ENCODE results near the gene PPP6R2. TPM values are rescaled to one million over a fixed set of nuclear protein-coding genes. Genes with fewer than 3 reads are reported as not detected.

PPP6R2 gene
- total RNA-seq, 1 experiment from 2014 or later, result 47.8 TPM

DNA sequence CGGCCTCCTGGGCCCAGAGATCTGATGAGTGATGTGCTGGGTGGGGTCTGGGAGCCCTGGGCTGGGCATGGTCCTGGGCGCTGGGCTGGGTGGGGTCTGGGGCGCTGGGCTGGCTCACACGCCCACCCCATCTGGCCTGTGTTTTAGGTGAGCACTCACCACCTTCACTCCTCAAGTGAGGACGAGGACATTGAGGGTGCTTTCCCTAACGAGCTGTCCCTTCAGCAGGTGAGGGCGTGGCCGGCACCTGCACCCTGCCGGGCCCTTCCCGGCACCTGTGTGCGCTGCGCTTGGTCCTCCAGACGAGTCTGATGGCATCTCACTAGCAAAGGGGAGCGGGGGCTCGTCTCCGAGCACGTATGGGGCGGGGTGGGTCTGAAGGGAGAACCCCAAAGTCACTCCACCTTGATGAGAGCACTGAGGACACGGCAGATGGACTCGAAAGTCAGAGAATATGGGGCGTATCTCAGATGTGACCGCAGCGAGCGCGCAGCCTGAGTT, 93.8 kb downstream of the PPP6R2 start (continued):
- TF ChIP-seq, protein P1, sequence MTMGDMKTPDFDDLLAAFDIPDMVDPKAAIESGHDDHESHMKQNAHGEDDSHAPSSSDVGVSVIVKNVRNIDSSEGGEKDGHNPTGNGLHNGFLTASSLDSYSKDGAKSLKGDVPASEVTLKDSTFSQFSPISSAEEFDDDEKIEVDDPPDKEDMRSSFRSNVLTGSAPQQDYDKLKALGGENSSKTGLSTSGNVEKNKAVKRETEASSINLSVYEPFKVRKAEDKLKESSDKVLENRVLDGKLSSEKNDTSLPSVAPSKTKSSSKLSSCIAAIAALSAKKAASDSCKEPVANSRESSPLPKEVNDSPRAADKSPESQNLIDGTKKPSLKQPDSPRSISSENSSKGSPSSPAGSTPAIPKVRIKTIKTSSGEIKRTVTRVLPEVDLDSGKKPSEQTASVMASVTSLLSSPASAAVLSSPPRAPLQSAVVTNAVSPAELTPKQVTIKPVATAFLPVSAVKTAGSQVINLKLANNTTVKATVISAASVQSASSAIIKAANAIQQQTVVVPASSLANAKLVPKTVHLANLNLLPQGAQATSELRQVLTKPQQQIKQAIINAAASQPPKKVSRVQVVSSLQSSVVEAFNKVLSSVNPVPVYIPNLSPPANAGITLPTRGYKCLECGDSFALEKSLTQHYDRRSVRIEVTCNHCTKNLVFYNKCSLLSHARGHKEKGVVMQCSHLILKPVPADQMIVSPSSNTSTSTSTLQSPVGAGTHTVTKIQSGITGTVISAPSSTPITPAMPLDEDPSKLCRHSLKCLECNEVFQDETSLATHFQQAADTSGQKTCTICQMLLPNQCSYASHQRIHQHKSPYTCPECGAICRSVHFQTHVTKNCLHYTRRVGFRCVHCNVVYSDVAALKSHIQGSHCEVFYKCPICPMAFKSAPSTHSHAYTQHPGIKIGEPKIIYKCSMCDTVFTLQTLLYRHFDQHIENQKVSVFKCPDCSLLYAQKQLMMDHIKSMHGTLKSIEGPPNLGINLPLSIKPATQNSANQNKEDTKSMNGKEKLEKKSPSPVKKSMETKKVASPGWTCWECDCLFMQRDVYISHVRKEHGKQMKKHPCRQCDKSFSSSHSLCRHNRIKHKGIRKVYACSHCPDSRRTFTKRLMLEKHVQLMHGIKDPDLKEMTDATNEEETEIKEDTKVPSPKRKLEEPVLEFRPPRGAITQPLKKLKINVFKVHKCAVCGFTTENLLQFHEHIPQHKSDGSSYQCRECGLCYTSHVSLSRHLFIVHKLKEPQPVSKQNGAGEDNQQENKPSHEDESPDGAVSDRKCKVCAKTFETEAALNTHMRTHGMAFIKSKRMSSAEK (CRISPR knock-in tag; IDR thresholded peaks at IDR 0.05; ENCODE audit: borderline replicate concordance), result no peak
- TF ChIP-seq MXD4 (CRISPR knock-in tag; IDR thresholded peaks at IDR 0.05; ENCODE audit: borderline replicate concordance) (no peak), NR3C1 (CRISPR knock-in tag; conservative IDR thresholded peaks at IDR 0.05; ENCODE audit: low read depth) (no peak), SP1 (CRISPR knock-in tag; conservative IDR thresholded peaks at IDR 0.05) (no peak), NFE2L1 (CRISPR knock-in tag; IDR thresholded peaks at IDR 0.05) (no peak), CREB1 (CRISPR knock-in tag; IDR thresholded peaks at IDR 0.05) (no peak), FOXJ3 (CRISPR knock-in tag; IDR thresholded peaks at IDR 0.05; ENCODE audit: borderline replicate concordance) (no peak)
- TF ChIP-seq, protein P2, sequence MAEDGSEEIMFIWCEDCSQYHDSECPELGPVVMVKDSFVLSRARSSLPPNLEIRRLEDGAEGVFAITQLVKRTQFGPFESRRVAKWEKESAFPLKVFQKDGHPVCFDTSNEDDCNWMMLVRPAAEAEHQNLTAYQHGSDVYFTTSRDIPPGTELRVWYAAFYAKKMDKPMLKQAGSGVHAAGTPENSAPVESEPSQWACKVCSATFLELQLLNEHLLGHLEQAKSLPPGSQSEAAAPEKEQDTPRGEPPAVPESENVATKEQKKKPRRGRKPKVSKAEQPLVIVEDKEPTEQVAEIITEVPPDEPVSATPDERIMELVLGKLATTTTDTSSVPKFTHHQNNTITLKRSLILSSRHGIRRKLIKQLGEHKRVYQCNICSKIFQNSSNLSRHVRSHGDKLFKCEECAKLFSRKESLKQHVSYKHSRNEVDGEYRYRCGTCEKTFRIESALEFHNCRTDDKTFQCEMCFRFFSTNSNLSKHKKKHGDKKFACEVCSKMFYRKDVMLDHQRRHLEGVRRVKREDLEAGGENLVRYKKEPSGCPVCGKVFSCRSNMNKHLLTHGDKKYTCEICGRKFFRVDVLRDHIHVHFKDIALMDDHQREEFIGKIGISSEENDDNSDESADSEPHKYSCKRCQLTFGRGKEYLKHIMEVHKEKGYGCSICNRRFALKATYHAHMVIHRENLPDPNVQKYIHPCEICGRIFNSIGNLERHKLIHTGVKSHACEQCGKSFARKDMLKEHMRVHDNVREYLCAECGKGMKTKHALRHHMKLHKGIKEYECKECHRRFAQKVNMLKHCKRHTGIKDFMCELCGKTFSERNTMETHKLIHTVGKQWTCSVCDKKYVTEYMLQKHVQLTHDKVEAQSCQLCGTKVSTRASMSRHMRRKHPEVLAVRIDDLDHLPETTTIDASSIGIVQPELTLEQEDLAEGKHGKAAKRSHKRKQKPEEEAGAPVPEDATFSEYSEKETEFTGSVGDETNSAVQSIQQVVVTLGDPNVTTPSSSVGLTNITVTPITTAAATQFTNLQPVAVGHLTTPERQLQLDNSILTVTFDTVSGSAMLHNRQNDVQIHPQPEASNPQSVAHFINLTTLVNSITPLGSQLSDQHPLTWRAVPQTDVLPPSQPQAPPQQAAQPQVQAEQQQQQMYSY (CRISPR knock-in tag; IDR thresholded peaks at IDR 0.05), result no peak
- TF ChIP-seq, protein P3, sequence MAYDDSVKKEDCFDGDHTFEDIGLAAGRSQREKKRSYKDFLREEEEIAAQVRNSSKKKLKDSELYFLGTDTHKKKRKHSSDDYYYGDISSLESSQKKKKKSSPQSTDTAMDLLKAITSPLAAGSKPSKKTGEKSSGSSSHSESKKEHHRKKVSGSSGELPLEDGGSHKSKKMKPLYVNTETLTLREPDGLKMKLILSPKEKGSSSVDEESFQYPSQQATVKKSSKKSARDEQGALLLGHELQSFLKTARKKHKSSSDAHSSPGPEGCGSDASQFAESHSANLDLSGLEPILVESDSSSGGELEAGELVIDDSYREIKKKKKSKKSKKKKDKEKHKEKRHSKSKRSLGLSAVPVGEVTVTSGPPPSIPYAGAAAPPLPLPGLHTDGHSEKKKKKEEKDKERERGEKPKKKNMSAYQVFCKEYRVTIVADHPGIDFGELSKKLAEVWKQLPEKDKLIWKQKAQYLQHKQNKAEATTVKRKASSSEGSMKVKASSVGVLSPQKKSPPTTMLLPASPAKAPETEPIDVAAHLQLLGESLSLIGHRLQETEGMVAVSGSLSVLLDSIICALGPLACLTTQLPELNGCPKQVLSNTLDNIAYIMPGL (CRISPR knock-in tag; IDR thresholded peaks at IDR 0.05), result no peak

DNA sequence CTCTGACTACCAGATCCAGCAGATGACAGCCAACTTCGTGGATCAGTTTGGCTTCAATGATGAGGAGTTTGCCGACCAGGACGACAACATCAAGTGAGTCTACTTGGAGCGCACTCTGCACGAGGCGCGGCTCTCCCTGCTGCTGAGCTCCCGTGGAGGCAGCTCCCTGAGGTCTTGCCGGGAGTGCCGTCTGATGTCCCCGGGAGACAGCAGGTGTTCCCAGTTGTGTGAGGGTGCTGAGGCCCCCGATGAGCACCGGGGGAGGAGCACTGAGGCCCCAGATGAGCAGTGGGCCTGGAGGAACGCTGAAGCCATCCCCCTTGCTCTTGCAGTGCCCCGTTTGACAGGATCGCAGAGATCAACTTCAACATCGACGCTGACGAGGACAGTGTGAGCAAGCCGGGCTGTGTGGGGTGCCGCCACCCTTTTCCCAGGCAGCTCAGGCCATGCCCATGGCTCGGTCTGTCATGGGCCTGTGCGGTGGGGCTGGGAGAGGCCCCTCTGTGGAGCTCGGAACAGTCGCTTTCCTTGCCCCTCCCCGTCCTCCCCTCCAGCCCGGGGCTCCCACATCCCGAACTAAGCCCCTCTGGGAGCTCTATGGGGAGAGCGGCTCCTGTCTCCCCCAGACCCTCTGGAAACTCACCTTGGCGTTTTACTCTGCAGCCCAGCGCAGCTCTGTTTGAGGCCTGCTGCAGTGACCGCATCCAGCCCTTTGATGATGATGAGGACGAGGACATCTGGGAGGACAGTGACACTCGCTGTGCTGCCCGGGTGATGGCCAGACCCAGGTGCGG, 94.6 kb downstream of the PPP6R2 start:
- ChIA-PET CTCF (interaction anchor here (1.0 kb wide), 2 partner anchors 61 to 88 kb away, joined by 3 to 6 read pairs; partner anchors contain the start of gene SCO2), POLR2A (no interaction called here)
- H3K36me3 Mint-ChIP-seq, result peaks cover 4% of the 10 kb centered on the region
- H3K9me3 Mint-ChIP-seq, result no peaks in the 10 kb centered on the region
- DNase-seq (ENCODE audit: low spot score) (no peak), ATAC-seq (no peak)
- no peak overlapping the region for H3K27ac Mint-ChIP-seq
- H3K4me3 Mint-ChIP-seq, result no peak overlapping the region
- no peaks in the 10 kb centered on the region for H3K4me1 Mint-ChIP-seq
- H3K27me3 Mint-ChIP-seq (ENCODE audit: low read depth), result no peaks in the 10 kb centered on the region
- TF ChIP-seq, protein P4, sequence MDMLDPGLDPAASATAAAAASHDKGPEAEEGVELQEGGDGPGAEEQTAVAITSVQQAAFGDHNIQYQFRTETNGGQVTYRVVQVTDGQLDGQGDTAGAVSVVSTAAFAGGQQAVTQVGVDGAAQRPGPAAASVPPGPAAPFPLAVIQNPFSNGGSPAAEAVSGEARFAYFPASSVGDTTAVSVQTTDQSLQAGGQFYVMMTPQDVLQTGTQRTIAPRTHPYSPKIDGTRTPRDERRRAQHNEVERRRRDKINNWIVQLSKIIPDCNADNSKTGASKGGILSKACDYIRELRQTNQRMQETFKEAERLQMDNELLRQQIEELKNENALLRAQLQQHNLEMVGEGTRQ (CRISPR knock-in tag; IDR thresholded peaks at IDR 0.05), result no peak
- TF ChIP-seq ESRRA (CRISPR knock-in tag; IDR thresholded peaks at IDR 0.05; ENCODE audit: borderline replicate concordance), result no peak
- no peak for TF ChIP-seq NR3C1 (CRISPR knock-in tag; conservative IDR thresholded peaks at IDR 0.05; ENCODE audit: low read depth)
- TF ChIP-seq, protein P5, sequence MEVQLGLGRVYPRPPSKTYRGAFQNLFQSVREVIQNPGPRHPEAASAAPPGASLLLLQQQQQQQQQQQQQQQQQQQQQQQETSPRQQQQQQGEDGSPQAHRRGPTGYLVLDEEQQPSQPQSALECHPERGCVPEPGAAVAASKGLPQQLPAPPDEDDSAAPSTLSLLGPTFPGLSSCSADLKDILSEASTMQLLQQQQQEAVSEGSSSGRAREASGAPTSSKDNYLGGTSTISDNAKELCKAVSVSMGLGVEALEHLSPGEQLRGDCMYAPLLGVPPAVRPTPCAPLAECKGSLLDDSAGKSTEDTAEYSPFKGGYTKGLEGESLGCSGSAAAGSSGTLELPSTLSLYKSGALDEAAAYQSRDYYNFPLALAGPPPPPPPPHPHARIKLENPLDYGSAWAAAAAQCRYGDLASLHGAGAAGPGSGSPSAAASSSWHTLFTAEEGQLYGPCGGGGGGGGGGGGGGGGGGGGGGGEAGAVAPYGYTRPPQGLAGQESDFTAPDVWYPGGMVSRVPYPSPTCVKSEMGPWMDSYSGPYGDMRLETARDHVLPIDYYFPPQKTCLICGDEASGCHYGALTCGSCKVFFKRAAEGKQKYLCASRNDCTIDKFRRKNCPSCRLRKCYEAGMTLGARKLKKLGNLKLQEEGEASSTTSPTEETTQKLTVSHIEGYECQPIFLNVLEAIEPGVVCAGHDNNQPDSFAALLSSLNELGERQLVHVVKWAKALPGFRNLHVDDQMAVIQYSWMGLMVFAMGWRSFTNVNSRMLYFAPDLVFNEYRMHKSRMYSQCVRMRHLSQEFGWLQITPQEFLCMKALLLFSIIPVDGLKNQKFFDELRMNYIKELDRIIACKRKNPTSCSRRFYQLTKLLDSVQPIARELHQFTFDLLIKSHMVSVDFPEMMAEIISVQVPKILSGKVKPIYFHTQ (CRISPR knock-in tag; IDR thresholded peaks at IDR 0.05), result no peak
- no peak for TF ChIP-seq TP53 (CRISPR knock-in tag; IDR thresholded peaks at IDR 0.05)
- TF ChIP-seq ETV6 (CRISPR knock-in tag; IDR thresholded peaks at IDR 0.05), result no peak
- TF ChIP-seq IRF2 (CRISPR knock-in tag; IDR thresholded peaks at IDR 0.05; ENCODE audit: borderline replicate concordance, low read depth), result no peak
- no peak for TF ChIP-seq ZNF232 (CRISPR knock-in tag; IDR thresholded peaks at IDR 0.05)
- TF ChIP-seq RELA (CRISPR knock-in tag; IDR thresholded peaks at IDR 0.05; ENCODE audit: borderline replicate concordance), result no peak
- TF ChIP-seq CBFB (CRISPR knock-in tag; IDR thresholded peaks at IDR 0.05; ENCODE audit: low read depth), result no peak
- TF ChIP-seq, protein P6, sequence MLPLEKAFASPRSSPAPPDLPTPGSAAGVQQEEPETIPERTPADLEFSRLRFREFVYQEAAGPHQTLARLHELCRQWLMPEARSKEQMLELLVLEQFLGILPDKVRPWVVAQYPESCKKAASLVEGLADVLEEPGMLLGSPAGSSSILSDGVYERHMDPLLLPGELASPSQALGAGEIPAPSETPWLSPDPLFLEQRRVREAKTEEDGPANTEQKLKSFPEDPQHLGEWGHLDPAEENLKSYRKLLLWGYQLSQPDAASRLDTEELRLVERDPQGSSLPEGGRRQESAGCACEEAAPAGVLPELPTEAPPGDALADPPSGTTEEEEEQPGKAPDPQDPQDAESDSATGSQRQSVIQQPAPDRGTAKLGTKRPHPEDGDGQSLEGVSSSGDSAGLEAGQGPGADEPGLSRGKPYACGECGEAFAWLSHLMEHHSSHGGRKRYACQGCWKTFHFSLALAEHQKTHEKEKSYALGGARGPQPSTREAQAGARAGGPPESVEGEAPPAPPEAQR (CRISPR knock-in tag; IDR thresholded peaks at IDR 0.05), result no peak
- no peak for TF ChIP-seq OVOL2 (CRISPR knock-in tag; IDR thresholded peaks at IDR 0.05; ENCODE audit: borderline replicate concordance)
